Germinal center (tissue), 1 donor: ENCODE data around the gene FRMD4A.
A peak's percentile ranks its signal among the peaks of the same experiment; 100 is the strongest.

Source experiments
- DNase-seq: peaks from one replicate; pipeline ENCODE4 v3.0.0; 2012; ENCODE audit warnings: mixed read lengths, low spot score

The FRMD4A gene

DNA sequence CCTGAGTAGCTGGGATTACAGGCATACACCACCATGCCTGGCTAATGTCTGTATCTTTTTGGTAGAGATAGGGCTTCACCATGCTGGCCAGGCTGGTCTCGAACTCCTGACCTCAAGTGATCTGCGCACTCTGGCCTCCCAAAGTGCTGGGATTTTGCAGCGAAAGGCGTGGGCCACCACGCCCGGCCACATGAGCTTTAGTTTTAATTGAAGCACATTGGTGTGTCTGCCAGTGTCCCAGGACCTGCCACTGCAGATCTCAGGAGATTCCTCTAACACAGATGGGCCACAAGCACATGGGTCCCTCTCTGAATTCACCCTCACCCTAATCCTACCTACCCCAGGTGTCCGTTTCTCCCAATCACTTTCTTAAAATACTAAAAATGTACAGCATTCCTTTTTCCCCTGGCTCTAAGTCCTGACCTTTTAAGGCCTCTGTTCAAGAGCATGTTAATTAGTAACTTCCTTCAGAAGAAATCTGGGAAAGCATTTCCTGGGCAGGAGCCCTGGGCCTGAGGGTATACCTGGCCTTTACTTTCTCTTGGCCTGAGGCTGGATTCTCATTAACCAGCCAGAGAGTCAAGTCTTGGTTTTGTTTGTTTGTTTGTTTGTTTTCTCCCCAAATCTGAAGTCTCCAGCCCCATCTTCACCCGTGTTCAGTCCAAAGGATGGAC, 661.4 kb downstream of the FRMD4A start:
- DNase-seq, result no peak

DNA sequence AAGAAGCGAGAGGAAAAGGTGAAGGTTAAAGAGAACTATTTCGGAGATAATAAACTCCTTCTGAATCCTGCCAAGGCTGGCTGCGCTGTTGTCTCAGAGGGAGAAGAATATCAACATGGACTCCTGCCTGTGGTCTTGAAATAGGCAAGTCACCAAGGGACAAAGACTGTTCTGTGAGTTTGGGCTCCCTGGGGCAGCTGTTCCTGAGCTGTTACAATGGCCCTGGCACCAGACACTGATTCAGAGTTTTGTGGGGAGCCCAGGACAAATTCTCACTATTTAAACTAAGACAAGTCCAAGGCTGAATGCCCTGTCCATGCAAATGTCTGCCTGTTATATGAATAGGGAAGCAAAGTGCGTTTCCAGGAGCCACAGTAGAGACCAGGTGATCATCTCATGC, 662.6 kb downstream of the FRMD4A start:
- no peak for DNase-seq

DNA sequence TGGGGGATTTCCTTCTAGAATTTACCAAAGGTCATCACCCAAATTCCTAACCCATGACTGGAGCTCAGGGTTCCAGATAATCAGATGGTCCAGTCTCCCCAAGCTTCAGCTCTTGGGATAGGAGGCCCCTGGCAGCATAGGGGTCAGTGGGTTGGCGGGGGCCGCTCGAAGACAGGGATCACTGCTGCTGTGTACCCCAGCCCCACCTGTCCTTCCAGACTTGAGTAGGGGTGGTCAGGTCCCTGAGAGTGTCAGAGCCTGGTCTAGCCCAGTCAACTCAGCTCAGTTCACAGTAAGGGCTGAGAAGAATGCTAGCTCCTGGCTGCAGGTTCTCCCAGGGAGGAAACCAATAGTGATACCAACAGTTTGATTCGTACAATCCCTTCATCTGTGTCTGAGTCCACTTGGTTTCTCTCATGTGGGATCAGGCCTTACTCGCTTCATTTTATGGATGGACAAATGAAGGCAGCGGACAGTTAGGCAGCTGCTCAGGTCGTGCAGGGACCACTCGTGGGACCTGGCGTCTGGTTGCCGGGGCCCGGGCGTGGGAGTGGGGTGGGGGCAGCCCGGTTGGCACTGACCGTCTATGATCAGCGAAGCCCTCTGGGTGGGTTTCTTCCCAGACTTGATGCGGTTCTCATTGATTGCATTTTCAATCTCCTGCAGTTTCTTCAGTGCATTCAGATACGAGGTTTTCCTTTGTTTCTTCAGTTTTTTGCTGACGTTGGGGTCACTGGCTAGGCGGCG, 665.0 kb downstream of the FRMD4A start:
- DNase-seq, result no peak

DNA sequence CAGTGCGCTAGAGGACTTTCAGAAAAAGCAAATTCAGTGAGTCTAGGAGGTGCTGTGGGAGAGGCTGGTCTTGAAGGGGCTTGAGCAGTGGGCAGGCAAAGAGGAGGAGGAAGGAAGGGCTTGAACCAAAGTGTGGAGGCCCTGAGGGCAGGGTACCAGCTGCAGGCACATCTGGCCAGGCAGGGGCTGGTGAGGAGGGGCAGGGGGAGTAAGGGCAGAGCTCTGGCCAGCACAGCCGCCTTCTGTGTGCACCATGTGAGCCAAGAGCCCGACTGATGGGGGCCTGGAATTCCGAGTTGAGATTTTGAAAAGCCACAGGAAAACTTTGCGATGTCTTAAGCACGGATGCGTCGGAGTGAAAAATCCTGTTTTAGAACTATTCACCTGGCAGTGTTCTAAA, 669.5 kb downstream of the FRMD4A start:
- DNase-seq, result no peak

DNA sequence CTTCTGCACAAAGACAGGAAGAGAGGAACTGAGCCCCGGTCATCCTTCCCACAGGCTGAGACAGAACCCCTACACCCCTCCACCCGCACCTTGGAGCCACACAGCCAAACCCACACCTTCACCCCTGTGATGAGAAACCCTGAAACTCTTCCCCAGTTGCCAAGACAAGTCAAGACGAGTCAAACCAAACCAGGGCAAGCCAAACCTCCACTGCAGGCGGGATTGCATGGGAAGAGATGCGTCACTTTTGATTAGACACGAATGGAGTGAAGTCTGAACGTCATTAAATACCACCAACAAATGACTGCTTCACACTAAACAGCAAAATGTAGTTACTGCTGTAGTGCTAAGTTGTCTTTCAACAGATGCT, 670.2 kb downstream of the FRMD4A start:
- no peak for DNase-seq

DNA sequence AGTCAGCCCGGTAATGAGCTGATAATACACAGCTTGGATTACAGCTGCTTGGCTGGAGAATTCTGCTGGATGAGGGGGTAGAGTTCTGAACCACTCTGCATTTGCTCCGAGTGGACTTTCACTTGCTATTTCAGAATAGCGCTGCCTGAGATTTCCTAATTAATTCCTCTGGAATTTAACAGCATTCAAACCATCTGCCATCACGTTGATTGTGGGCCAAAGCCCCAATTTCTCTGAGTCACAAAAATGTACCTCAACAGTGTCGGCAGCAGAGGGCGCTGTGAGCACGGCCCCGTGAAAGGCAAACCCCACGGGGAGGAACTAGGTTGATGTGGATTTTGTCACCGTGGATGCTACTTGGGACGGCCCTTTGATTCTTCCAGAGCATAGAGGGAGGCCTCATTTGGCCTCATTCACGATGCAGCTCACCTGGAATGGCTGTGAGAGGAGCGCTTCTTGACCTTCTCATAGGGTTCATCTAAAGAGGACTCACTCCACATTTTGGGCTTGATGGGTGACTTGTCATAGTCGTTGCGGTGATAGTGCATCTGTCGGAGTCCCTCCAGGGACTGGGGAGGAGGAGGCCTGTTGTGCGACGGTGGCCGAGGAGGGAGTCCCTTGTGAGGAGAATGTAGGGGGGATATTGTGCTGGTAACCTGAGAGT, 670.7 kb downstream of the FRMD4A start:
- peak; percentile 78 for DNase-seq

DNA sequence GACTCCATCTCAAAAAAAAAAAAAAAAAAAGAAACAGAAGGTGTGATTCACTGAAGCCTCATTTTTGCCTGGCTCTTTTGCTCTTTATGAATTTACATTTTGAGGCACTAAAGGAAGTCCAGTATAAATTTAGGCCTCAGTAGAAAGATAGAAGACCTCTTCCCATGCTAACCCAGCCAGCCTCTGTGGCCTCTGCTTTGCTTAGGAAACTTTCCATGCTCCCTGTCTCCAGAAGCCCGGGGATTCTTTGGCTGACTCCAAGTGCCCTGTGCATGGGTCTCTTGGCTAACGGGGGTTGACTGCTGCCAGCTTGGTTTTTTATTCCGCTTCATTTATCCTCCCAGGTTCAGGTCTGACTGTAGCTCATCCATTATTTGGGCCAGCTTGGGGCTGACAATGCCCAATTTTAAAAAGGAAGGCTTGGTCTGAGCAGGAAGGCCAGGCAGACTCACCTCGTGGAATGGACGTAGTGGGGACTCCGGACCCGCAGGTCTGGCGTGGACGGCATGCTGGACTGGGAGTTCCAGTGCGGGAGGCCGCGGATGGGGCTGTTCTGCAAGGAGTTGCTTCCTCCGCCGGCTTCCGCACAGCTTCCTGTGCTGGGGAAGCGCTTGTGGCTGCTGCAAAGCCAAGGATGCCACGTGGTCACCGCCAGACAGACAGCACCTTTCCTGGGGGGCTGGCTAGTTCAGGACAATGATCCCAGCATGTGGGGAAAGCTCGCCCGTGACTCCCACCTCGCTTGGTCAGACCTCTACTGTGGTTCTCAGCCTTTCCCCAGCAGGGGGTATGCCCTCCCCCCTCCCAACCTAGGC, 671.6 kb downstream of the FRMD4A start:
- DNase-seq, result no peak

DNA sequence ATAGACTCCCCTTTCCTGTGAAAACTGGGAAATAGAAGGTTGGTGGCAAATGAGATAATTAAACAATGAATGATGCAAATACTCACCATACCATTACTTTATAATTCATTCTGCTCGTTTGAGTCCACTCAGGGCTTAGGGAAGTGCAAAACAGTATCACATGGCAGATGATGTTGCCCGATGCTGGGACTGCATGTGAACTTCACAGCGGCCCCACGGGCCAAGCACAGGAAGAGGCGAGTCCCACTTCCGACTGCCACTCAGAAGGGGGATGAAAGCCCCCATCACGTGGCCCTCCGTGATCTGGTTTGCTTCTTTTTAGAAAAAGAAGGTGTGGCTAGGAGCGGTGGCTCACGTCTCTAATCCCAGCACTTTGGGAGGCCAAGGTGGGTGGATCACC, 672.5 kb downstream of the FRMD4A start:
- DNase-seq, result no peak

DNA sequence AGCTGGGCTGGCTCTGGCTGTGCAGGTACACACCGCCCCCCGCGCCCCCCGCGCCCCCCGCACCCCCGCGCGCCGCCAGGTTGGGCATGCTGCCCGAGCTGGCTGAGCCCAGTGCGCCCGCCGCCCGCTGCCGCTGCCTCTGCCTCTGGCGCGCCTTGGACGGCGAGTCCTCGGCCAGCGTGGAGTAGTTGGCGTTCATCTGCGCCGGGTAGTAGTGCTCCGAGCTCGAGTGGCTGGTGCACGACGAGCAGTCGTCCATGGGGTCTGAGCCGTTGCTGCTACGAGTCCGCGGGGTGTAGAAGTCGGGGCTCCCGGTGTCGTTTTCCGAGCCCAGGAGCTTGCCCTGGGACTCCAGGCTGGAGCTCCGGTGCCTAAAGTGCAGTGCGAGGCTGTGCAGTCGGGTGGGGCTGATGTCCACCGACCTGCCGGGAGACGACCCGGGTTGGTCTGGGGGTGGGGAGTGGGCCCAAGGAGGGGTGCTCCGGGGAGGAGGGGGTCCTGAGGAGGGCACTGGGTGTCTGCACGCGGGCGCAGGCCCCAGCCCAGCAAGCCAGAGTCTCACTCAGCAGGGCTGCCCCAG, 673.5 kb downstream of the FRMD4A start:
- DNase-seq, result no peak

DNA sequence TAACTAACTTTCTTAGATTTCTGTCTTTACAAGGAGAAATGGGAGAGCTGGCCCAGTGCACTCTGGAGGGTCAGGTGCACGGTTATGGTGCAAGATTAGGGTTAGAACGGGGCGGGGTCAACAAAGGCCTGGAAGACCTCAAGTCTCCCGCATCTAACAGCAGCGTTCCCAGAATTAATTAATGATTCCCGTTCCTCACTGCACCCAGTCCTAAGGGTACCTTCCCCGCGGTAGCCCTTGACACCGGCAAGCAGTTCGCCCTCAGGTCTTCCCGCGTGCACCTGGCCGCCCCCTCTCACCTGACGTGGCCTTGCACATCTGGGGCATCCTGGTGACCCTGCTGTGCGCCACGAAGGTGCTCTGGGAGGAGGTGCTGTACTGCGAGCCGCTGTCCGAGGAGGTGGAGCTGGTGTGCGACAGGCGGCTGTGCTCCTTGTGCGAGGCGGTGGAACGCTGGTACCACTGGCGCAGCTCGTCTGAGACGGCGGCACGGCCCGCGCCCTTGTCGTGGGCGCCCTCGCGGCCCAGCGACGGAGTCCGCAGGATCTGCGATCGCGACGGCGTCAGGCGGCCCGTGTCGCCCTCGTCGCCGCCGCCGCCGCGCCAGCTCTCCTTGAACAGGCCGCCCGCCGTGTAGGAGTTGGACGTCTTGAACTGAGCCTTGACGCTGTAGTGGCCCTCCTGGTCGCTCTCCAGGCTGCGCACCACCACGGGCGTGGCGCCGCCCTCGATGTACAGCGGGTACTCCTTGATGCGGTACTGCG, 674.2 kb downstream of the FRMD4A start:
- no peak for DNase-seq

DNA sequence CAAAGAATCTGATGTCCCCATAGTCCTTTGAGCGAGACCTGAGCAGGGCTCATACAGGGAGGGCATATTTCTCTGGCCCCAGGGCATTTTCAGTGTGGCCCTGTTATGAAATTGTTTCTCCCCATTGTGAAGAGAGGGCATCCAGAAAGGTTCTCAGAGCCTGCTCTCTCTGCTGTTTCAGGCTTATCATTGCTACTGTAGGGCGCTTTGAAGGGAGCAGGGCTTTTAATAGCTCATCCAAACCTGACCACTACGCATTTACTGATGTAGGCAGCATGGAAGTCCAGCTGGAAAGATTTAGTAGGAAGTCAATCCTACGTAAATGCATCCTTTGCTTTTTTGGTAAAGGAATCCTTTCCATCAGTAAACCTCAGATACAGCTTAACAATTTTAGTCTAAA, 675.9 kb downstream of the FRMD4A start:
- no peak for DNase-seq

DNA sequence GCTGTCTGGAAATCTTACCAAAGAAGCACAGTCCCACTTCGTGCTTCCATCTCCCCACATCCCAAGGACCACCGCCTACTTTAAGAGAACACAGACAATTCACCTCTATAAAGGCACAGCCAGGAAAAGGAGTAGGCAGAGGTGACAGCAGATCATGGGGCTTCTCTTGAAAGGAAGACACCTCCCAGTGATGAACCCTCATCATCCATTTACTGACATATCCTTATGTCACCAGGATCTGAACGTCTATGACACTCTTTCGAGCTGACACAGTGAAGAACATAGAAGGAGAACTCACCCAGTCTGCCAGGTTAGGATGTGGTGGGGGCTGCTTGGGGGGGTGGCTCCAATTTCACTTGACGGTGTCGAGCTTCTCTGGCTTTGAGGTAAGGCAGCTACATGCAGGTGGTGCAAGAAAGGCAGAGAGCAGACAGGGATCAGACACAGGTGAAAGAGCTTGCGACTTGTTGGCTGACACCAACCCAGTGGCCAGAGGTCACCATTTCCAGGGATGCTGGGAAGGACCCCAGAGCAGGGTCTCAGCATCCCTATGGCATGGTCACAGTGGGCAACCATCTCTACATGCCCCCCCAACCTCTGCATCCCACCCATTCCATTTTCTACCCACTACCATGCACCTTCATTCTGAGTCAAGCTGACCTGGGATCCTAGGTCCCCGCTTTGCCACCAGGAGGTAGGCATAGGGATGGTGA, 676.5 kb downstream of the FRMD4A start:
- DNase-seq, result no peak

DNA sequence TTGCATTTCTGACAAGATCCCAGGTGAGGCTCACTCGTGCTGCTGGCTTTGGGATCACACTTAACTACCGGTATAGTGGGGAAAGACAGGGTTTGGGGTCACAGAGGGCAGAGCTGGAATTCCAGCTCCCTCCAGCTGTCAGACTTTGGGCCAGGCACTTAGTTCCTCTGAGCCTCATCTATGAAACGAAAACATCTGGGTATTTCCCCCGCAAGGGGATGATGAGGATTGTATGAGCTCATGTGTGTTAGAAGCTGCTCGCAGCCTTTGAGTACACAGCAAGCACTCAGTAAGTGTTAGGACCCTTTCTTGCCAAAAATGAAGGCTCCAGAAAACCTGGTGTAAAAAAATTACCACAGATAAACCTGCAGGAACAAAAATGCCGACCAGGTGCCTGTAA, 677.9 kb downstream of the FRMD4A start:
- no peak for DNase-seq

DNA sequence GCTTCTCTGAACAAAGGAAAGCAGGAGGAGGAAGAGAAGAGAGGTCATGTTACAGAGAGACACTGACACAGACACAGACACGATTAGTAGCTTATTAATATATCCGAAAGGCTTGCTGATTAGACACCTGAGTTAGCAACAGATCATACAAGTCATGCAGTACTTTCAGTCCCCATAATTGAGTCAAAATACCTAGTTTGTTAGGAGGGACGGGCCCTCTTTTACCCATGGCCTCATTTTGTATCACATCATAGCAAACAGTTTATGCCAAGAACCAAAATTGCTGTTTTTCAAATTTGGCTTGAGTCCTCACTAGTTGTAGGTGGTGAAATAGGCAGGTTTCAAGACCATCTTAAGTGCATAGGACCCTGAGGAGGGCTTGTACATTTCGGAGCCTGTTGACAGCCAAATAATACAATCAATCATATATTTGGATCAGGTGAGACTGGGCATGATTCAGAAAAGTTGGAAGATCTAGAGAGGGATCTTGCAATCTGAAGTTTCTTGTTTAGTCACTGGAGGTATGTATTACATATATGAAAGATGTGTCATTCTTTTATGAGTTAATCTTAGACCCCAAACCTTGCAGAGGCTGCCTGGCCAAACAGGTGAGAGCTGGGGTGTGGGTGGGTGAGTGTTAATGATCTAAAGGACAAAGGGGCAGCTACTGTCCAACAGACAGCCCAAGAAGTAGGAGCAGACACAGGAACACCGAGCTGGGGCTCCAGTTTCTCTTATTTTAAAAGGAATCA, 678.6 kb downstream of the FRMD4A start:
- no peak for DNase-seq

DNA sequence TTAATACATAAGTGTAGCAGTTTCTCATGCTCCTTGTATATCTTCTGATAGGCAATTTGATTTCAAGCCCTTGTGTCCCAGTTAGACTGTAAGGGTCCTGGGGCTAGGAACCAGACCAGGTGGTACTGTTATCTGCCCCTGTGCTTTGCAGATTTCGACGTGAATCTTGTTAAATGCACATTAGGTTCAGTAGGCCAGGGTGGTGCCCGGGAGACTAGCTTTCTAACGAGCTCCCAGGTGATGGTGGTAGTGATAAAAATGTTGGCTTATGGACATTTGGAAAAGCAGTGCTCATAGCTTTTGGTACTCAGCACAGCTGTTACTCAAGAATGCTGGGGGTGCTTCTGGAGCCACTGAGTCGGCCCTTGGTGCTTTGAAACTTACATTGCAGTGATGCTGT, 679.8 kb downstream of the FRMD4A start:
- no peak for DNase-seq

DNA sequence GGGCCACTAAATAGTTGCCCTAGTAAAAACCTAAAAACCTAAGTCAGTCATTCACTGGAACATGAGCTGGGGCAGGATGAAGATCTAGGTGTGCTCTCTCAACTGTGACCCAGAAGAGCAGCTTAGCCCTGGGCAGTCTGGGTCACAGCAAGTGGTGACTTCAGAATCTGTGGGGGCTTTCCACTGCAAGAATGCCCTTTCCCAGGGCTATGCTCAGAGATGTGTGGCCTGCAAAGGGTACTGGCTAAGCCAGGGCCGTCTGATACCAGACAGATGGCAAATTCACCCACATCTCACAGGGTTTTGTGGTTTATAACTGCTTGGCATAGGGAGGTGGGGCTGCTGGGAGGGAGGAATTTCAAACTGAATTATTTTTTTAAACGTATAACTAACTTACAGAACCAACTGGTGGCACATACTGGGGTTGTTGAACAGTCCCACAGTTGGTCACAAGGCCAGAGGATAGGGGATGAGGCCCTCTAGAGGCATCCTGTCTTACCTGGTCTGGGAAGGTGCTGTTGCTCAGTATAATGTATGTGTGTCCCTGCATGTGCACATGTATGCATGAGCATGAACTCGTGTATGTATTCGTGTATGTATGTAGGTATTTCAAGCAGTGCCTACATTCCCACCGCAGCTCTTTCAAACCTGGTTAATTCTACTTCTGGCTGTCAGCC, 680.7 kb downstream of the FRMD4A start:
- no peak for DNase-seq

DNA sequence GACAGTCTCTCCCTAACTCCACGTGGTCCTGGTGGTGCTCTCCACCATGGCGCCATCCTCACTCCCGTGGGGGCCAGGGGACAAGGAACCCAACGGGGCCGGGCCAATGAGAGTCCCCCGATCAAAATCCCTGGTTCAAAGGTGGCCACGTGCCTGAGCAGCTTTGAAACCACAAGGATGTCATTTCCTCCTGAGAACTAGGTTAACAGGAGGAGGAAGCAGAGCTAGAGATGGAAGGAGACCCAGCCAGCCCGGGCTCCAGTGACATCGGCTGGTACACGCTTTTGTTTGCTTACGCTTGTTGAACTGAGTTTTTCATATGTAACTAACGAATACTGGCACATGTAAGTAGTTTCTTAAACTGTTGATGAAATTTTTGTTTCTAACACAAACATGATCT, 682.3 kb downstream of the FRMD4A start:
- DNase-seq, result no peak

DNA sequence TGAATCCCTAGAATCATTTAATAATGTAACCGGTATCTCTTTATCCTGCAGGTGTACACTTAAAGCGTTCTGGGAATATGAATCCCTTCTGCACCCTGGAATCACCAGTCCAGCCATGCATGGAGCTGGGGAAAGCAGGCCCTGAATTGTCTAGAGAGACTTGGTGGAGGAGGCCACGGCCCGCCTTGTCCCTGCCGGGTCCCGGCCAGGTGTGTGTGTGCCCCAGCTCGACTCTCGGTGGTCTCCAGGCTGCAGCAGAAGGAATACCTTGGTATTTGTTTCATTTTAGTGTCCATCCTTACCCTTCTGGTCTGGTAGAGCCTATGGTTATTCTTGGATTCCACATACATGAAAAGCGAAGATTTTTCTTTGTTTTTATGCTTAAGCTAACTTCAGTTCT, 685.9 kb downstream of the FRMD4A start:
- DNase-seq, result no peak

DNA sequence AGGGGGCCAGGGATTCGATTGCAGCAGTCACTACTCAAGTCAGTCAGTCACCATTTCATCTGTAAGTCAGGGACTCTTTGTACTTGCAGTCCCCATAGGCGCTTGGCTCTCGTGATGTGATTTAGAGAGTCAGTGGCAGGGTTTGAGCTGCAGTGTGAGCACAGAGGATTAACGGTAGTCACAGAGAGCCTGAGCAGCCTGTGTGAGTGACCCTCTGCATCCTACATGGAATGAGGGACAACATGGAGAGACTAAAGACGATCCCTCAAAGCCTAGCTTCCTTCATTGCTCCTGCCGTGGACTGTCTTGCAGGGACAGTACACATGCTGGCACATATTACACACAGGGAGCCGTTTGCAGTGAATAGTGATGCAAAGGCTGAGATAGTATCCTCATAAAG, 687.7 kb downstream of the FRMD4A start:
- no peak for DNase-seq

DNA sequence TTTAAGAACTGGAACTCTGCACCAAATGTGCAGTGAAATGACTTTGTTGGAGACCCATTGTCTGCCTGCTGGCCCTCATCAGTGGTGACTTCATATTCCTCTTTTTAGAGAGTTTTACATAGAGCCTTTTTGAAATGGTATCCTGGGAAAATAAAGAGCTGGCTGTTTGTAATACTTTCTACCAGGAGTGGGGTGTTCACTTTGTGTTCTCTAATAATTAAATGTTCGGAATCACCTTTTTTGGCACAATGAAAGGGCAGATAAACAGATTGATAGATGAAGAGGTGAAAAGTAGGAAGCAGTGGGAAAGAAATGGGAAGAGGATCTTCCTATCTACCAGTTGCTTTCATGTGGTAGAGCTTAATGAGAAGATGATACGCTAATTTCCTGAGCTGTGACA, 688.4 kb downstream of the FRMD4A start:
- no peak for DNase-seq
